ENCODE data around the gene ALKBH2. TPM values are rescaled to one million over a fixed set of nuclear protein-coding genes. Genes with fewer than 3 reads are reported as not detected.
A peak's percentile ranks its signal among the peaks of the same experiment; 100 is the strongest.

The ALKBH2 gene
- total and polyA plus RNA-seq, 2 experiments from 2014 or later, result 14.8 to 20.4 TPM

DNA sequence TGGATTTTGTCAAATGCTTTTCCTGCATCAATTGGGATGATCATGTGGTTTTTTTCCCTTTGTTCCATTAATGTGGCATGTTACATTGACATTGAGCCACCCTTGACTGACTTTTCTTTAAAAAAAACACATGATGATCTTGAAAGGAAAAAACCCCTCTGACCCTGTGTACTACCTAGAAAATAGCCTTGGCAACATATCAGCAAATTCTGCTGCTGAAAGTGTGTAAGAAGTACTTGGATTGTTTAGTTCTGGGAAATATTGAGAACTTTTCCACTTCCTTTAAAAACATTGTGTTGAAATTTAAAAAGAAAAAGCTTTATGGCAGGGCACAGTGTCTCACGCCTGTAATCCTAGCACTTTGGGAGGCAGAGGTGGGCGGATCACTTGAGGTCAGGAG is 43.8 kb upstream of the ALKBH2 start:
- Histone ChIP-seq H3K9ac (no peak overlapping the region), H3K27me3 (replicated peaks; ENCODE audit: insufficient read depth) (no peaks in the 10 kb centered on the region), H2AFZ (no peak overlapping the region), H3K4me3 (no peak overlapping the region), H3K9me2 (ENCODE audit: insufficient read depth) (no peaks in the 10 kb centered on the region), H3K4me2 (ENCODE audit: unreplicated experiment) (no peak overlapping the region), H3K79me2 (ENCODE audit: insufficient read depth) (no peaks in the 10 kb centered on the region), H3K4me1 (ENCODE audit: insufficient read depth) (peaks cover 4% of the 10 kb centered on the region; the same call in 1 of the 2 replicates), H4K20me1 (ENCODE audit: insufficient read depth) (no peaks in the 10 kb centered on the region), H3K36me3 (ENCODE audit: low read depth) (no peaks in the 10 kb centered on the region), H3K9me3 (ENCODE audit: low read depth) (peaks cover 5% of the 10 kb centered on the region), H3K27ac (no peak overlapping the region), H3F3A (ENCODE audit: insufficient read depth) (no peaks in the 10 kb centered on the region)
- DNase-seq, result no peak
- TF ChIP-seq EZH2phosphoT487 (IDR thresholded peaks at IDR 0.05; ENCODE audit: insufficient read depth, low read depth) (no peak), EZH2 (IDR thresholded peaks at IDR 0.05; ENCODE audit: insufficient read depth, poor library complexity, severe bottlenecking) (no peak)
- in situ Hi-C loops (cut with MboI), result no loop called here
- 0 to 5% methylated on average over 2 of the region's 2 CpGs for WGBS, 2 experiments (ENCODE audit: low coverage in 1 of 2, low lambda C conversion rate in 2 of 2, missing lambda C conversion rate in 2 of 2)

DNA sequence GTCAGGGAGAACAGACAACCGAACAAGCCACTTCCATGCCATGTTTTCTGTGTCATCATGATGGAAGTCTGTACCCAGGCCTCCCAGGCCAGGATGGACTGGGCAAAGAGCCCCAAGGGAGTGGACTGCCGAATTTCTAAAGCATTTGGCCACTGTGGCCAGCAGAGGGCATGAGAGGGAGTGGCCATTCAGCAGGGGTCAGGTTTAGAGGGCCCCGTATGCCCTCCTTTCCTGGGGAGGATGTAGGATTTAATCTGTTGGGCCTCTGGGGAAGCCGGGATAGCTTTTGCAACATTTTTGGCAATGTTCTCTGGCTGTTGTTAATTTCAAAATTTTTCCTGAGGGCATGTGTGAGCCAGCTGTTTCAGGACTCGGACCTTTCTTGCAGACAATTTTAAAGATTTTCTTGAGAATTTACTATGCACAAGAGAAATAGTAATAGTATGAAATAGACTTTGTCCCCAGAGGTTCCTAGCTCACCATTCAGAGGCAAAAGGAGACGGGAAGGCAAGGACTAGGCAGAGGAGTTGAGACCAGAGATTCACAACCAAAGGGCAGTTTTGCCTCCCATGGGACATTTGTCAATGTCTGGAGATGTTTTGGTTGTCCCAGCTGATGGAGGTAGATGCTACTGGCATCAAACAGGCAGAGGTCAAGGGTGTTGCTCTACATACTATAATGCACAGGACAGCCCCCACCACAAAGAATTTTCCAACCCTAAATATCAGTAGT is 41.1 kb upstream of the ALKBH2 start:
- H4K20me1 ChIP-seq (ENCODE audit: insufficient read depth), result no peaks in the 10 kb centered on the region
- H3K27me3 ChIP-seq (replicated peaks; ENCODE audit: insufficient read depth), result peaks cover 4% of the 10 kb centered on the region; the same call in 1 of the 2 replicates
- in situ Hi-C loops (cut with MboI), result no loop called here
- 8 to 14% methylated on average over 6 of the region's 6 CpGs for WGBS, 2 experiments (ENCODE audit: low coverage in 1 of 2, low lambda C conversion rate in 2 of 2, missing lambda C conversion rate in 2 of 2)
- H3K9ac ChIP-seq, result no peak overlapping the region
- H3K9me3 ChIP-seq (ENCODE audit: low read depth), result peaks cover 5% of the 10 kb centered on the region
- no peak overlapping the region for H3K27ac ChIP-seq
- H3K4me1 ChIP-seq (ENCODE audit: insufficient read depth), result peaks cover 11% of the 10 kb centered on the region
- H3K9me2 ChIP-seq (ENCODE audit: insufficient read depth), result no peaks in the 10 kb centered on the region
- DNase-seq, result peak; percentile 56
- H3F3A ChIP-seq (ENCODE audit: insufficient read depth), result no peaks in the 10 kb centered on the region
- TF ChIP-seq EZH2 (IDR thresholded peaks at IDR 0.05; ENCODE audit: insufficient read depth, poor library complexity, severe bottlenecking) (no peak), EZH2phosphoT487 (IDR thresholded peaks at IDR 0.05; ENCODE audit: insufficient read depth, low read depth) (no peak)
- no peaks in the 10 kb centered on the region for H3K36me3 ChIP-seq (ENCODE audit: low read depth)
- no peak overlapping the region for H2AFZ ChIP-seq
- no peak overlapping the region for H3K4me3 ChIP-seq
- H3K79me2 ChIP-seq (ENCODE audit: insufficient read depth), result no peaks in the 10 kb centered on the region
- no peak overlapping the region for H3K4me2 ChIP-seq (ENCODE audit: unreplicated experiment)

DNA sequence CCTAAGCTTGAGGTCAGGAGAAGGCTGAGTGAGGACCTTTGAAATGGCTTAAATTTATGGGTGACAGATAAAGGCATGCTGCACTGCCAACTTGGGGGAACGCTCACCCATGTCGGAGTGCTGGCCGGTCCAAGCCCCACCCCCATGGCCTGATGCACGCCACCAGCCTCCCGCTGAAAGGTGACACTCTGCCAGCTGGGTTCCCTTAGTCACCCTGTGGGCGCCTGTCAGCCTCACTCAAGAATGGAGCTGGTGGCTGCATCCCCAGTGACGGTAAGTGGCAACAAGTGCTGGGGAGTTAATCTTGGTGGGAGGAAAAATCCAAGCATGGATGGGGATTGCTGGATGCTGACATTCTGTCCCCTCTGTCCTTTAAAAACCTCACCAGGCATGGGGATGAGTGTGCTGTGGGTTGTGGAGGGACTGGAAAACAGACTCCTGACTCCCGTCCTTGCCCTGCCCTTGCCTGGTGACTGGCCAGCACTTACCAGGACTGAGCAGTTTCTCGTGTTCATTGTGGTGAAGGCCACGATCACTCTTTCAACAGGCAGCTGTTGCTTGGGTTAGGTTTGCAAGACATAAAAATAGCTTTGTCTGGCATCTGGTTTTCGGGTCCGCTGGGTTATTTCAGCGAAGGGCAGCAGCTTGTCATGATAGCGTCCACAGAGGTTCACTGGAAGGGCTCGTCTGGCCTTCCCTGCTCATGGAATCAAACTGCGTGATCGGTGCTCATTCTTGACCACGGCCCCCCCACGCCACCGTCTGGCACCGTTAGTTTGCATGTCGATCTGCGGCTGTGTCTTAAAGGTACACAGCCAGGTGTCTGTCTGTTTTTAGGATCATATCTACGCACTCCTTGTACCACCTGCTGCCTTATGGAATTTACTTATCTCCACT is 38.1 kb upstream of the ALKBH2 start:
- no peaks in the 10 kb centered on the region for H3K9me2 ChIP-seq (ENCODE audit: insufficient read depth)
- H3K4me1 ChIP-seq (ENCODE audit: insufficient read depth), result peaks cover 11% of the 10 kb centered on the region
- H3K36me3 ChIP-seq (ENCODE audit: low read depth), result no peaks in the 10 kb centered on the region
- H2AFZ ChIP-seq, result no peak overlapping the region
- H3K4me3 ChIP-seq, result no peak overlapping the region
- no peak overlapping the region for H3K9ac ChIP-seq
- H3K79me2 ChIP-seq (ENCODE audit: insufficient read depth), result no peaks in the 10 kb centered on the region
- TF ChIP-seq EZH2phosphoT487 (IDR thresholded peaks at IDR 0.05; ENCODE audit: insufficient read depth, low read depth), result no peak
- TF ChIP-seq EZH2 (IDR thresholded peaks at IDR 0.05; ENCODE audit: insufficient read depth, poor library complexity, severe bottlenecking), result no peak
- H3K27ac ChIP-seq, result no peak overlapping the region
- WGBS, 2 experiments (ENCODE audit: low coverage in 1 of 2, low lambda C conversion rate in 2 of 2, missing lambda C conversion rate in 2 of 2), result 10 to 14% methylated on average over 24 of the region's 24 CpGs
- H3K4me2 ChIP-seq (ENCODE audit: unreplicated experiment), result peak overlapping the region; percentile 3
- H3K27me3 ChIP-seq (replicated peaks; ENCODE audit: insufficient read depth), result peaks cover 4% of the 10 kb centered on the region; the same call in 1 of the 2 replicates
- DNase-seq, result peak; percentile 58
- H3K9me3 ChIP-seq (ENCODE audit: low read depth), result peaks cover 2% of the 10 kb centered on the region
- H4K20me1 ChIP-seq (ENCODE audit: insufficient read depth), result no peaks in the 10 kb centered on the region
- in situ Hi-C loops (cut with MboI), result no loop called here
- no peaks in the 10 kb centered on the region for H3F3A ChIP-seq (ENCODE audit: insufficient read depth)

DNA sequence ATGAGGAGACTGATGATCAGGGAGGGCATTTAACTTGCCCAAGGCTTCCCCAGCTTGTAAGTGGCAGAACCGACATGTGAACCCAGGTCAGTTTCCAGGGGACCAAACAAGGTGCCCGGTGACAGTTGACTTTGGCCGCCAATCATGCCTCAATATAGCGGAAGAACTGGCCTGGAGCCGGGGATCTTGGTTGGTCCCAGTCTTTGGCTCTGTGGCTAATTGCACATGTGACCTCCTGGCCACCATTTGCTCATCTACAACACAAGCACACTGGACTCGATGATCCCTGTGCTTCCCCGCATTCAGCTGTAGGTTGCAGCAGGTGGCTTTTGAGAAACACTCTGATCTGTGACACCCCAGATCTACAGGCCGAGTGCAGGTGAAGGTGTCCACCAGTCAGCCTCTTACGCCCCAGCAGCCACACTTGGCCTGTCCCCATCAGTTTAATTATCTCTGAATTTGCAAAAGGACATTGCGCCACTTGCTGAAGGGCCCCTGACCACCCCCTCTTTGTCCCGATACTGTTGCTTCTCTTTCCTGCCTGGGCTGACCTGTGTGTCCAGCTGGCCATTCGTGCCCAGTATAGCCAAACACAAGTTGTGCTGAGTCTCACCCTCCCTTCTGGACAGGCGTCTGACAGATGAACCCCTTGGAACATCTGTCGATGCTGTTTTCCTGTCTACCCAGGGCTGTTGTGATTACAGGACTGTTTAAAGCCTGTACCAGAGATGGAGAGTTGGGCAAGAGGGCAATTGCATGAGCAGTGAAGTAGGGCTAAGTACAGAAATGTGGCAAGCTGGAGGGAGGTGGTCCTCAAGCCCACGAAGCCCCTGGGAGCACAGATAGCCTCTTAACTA is 37.3 kb upstream of the ALKBH2 start:
- Histone ChIP-seq H3K36me3 (ENCODE audit: low read depth) (no peaks in the 10 kb centered on the region), H3K27ac (no peak overlapping the region), H3K4me1 (ENCODE audit: insufficient read depth) (peaks cover 11% of the 10 kb centered on the region), H3K9me3 (ENCODE audit: low read depth) (no peaks in the 10 kb centered on the region), H3F3A (ENCODE audit: insufficient read depth) (no peaks in the 10 kb centered on the region), H3K9ac (no peak overlapping the region), H3K79me2 (ENCODE audit: insufficient read depth) (no peaks in the 10 kb centered on the region), H2AFZ (no peak overlapping the region), H3K4me2 (ENCODE audit: unreplicated experiment) (no peak overlapping the region), H3K9me2 (ENCODE audit: insufficient read depth) (no peaks in the 10 kb centered on the region), H4K20me1 (ENCODE audit: insufficient read depth) (no peaks in the 10 kb centered on the region), H3K27me3 (replicated peaks; ENCODE audit: insufficient read depth) (peaks cover 4% of the 10 kb centered on the region; the same call in 1 of the 2 replicates), H3K4me3 (no peak overlapping the region)
- TF ChIP-seq EZH2phosphoT487 (IDR thresholded peaks at IDR 0.05; ENCODE audit: insufficient read depth, low read depth), result no peak
- WGBS, 2 experiments (ENCODE audit: low coverage in 1 of 2, low lambda C conversion rate in 2 of 2, missing lambda C conversion rate in 2 of 2), result 67 to 70% methylated on average over 15 of the region's 15 CpGs
- peak; percentile 9 for DNase-seq
- in situ Hi-C loops (cut with MboI), result no loop called here
